HEK293 (cell line): ENCODE results near the gene SFXN3.

Experiments used
- CTCF ChIA-PET: fragments of 350-600 bp; formaldehyde crosslinking; extraction: SDS; loops from one replicate; lab custom pipeline; 2021; ENCODE audit warnings: antibody characterized with exemption; lab: Yijun Ruan, JAX
- POLR2A ChIA-PET: fragments of 300-600 bp; formaldehyde crosslinking; extraction: SDS; loops from one replicate; lab custom pipeline; 2020; ENCODE audit warnings: antibody characterized with exemption, inconsistent platforms; lab: Yijun Ruan, JAX
- H3K27ac ChIP-seq: fragments of 200-500 bp; sonication (Bioruptor generic); 2 replicates; pipeline ENCODE4 v1.5.1; 2014; ENCODE audit warnings: low read depth, low read length, control low read depth, inconsistent platforms; ENCODE audit errors: extremely low read depth
- H3K36me3 ChIP-seq, 2 experiments: fragments of 200-500 bp in 1 of 2; sonication (Bioruptor generic) in 1 of 2; 1 replicate in 1 of 2; 2 replicates in 1 of 2; pipeline ENCODE4 v1.5.1; 2014 to 2017; ENCODE audit warnings: inconsistent platforms in 2 of 2, low read length in 2 of 2; ENCODE audit not compliant: control insufficient read depth in 2 of 2, insufficient read depth in 1 of 2
- H3K4me1 ChIP-seq: fragments of 200-500 bp; sonication (Bioruptor generic); 2 replicates; pipeline ENCODE4 v1.5.1; 2014; ENCODE audit warnings: mild to moderate bottlenecking, low read length, inconsistent platforms; ENCODE audit not compliant: control insufficient read depth, insufficient read depth
- H3K4me3 ChIP-seq: 2 replicates; pipeline ENCODE4 v1.5.1; 2011; ENCODE audit warnings: low read depth, mild to moderate bottlenecking, control low read depth, low read length, moderate library complexity
- H3K9me3 ChIP-seq: fragments of 200-500 bp; sonication (Bioruptor generic); 2 replicates; pipeline ENCODE4 v1.5.1; 2014; ENCODE audit warnings: low read depth, low read length, inconsistent platforms; ENCODE audit not compliant: control insufficient read depth, insufficient read depth
- GFI1B ChIP-seq: fragments of 450-650 bp; formaldehyde crosslinking; IDR thresholded peaks from 2 replicates; pipeline ENCODE4 v1.5.1; 2016; ENCODE audit warnings: missing biosample characterization, missing genetic modification characterization
- HOXC10 ChIP-seq: sonication (generic); formaldehyde crosslinking; IDR thresholded peaks from 2 replicates; pipeline ENCODE4 v1.8.1; 2023; ENCODE audit warnings: mild to moderate bottlenecking, missing genetic modification reagents
- KLF9 ChIP-seq: fragments of 450-650 bp; formaldehyde crosslinking; IDR thresholded peaks from 2 replicates; pipeline ENCODE4 v1.5.1; 2016; ENCODE audit warnings: missing biosample characterization, missing genetic modification characterization, low read depth
- MEIS1 ChIP-seq: sonication (generic); formaldehyde crosslinking; IDR thresholded peaks from 2 replicates; pipeline ENCODE4 v1.8.1; 2022; ENCODE audit warnings: missing genetic modification reagents, mild to moderate bottlenecking, borderline replicate concordance
- MZF1 ChIP-seq: fragments of 450-650 bp; formaldehyde crosslinking; IDR thresholded peaks from 2 replicates; pipeline ENCODE4 v1.5.1; 2017; ENCODE audit warnings: missing biosample characterization, missing genetic modification characterization, borderline replicate concordance
- PATZ1 ChIP-seq: fragments of 450-650 bp; formaldehyde crosslinking; IDR thresholded peaks from 2 replicates; pipeline ENCODE4 v1.5.1; 2016; ENCODE audit warnings: missing biosample characterization, missing genetic modification characterization
- ZBTB44 ChIP-seq: fragments of 450-650 bp; IDR thresholded peaks from 2 replicates; pipeline ENCODE4 v1.5.1; 2018; ENCODE audit warnings: missing biosample characterization, mild to moderate bottlenecking, missing genetic modification characterization
- ZBTB48 ChIP-seq: fragments of 450-650 bp; formaldehyde crosslinking; IDR thresholded peaks from 2 replicates; pipeline ENCODE4 v1.5.1; 2016; ENCODE audit warnings: missing biosample characterization, missing genetic modification characterization
- ZBTB7A ChIP-seq: fragments of 450-650 bp; formaldehyde crosslinking; IDR thresholded peaks from 2 replicates; pipeline ENCODE4 v1.5.1; 2016; ENCODE audit warnings: low read depth, missing biosample characterization, missing genetic modification characterization
- ZNF114 ChIP-seq: fragments of 450-650 bp; formaldehyde crosslinking; IDR thresholded peaks from 2 replicates; pipeline ENCODE4 v1.5.0; 2017; ENCODE audit warnings: missing biosample characterization, missing genetic modification characterization
- ZNF16 ChIP-seq: fragments of 450-650 bp; formaldehyde crosslinking; IDR thresholded peaks from 2 replicates; pipeline ENCODE4 v1.5.1; 2016; ENCODE audit warnings: low read depth, missing biosample characterization, missing genetic modification characterization
- ZNF211 ChIP-seq: fragments of 450-650 bp; formaldehyde crosslinking; IDR thresholded peaks from 2 replicates; pipeline ENCODE4 v1.5.1; 2016; ENCODE audit warnings: low read depth, missing biosample characterization, missing genetic modification characterization
- ZNF354C ChIP-seq: fragments of 450-650 bp; formaldehyde crosslinking; IDR thresholded peaks from 2 replicates; pipeline ENCODE4 v1.5.1; 2016; ENCODE audit warnings: missing biosample characterization, missing genetic modification characterization, low read depth, borderline replicate concordance
- ZNF510 ChIP-seq: fragments of 450-650 bp; formaldehyde crosslinking; IDR thresholded peaks from 2 replicates; pipeline ENCODE4 v1.5.1; 2018; ENCODE audit warnings: mild to moderate bottlenecking, missing genetic modification characterization, missing biosample characterization; ENCODE audit not compliant: insufficient replicate concordance
- ZNF521 ChIP-seq: fragments of 450-650 bp; formaldehyde crosslinking; IDR thresholded peaks from 2 replicates; pipeline ENCODE4 v1.5.1; 2017; ENCODE audit warnings: missing biosample characterization, mild to moderate bottlenecking, missing genetic modification characterization
- ZNF530 ChIP-seq: fragments of 450-650 bp; formaldehyde crosslinking; IDR thresholded peaks from 2 replicates; pipeline ENCODE4 v1.5.1; 2016; ENCODE audit warnings: low read depth, missing biosample characterization, missing genetic modification characterization
- ZNF555 ChIP-seq: fragments of 450-650 bp; formaldehyde crosslinking; conservative IDR thresholded peaks from 2 replicates; pipeline ENCODE4 v1.5.1; 2017; ENCODE audit warnings: missing biosample characterization, mild to moderate bottlenecking, missing genetic modification characterization, inconsistent platforms
- ZNF600 ChIP-seq: fragments of 450-650 bp; formaldehyde crosslinking; IDR thresholded peaks from 2 replicates; pipeline ENCODE4 v1.5.1; 2016; ENCODE audit warnings: missing biosample characterization, missing genetic modification characterization
- ZNF624 ChIP-seq: fragments of 450-650 bp; formaldehyde crosslinking; IDR thresholded peaks from 2 replicates; pipeline ENCODE4 v1.5.1; 2017; ENCODE audit warnings: missing biosample characterization, missing genetic modification characterization
- ZNF747 ChIP-seq: fragments of 450-650 bp; formaldehyde crosslinking; IDR thresholded peaks from 2 replicates; pipeline ENCODE4 v1.5.1; 2016; ENCODE audit warnings: missing biosample characterization, missing genetic modification characterization
- ZNF768 ChIP-seq: fragments of 450-650 bp; formaldehyde crosslinking; IDR thresholded peaks from 2 replicates; pipeline ENCODE4 v1.5.1; 2018; ENCODE audit warnings: missing biosample characterization, mild to moderate bottlenecking, missing genetic modification characterization
- TF ChIP-seq, protein P1 (sequence below): fragments of 450-650 bp; formaldehyde crosslinking; IDR thresholded peaks from 2 replicates; pipeline ENCODE4 v1.5.1; 2016; ENCODE audit warnings: missing biosample characterization, missing genetic modification characterization
- TF ChIP-seq, protein P2 (sequence below): fragments of 450-650 bp; formaldehyde crosslinking; IDR thresholded peaks from 2 replicates; pipeline ENCODE4 v1.5.1; 2016; ENCODE audit warnings: missing biosample characterization, missing genetic modification characterization
- TF ChIP-seq, protein P3 (sequence below): sonication (generic); formaldehyde crosslinking; IDR thresholded peaks from 2 replicates; pipeline ENCODE4 v1.8.1; 2022; ENCODE audit warnings: mild to moderate bottlenecking, moderate library complexity, missing genetic modification reagents

The SFXN3 gene

GRCh38 chr10:101062232-101063049, 31.4 kb downstream of the SFXN3 start (continued):
- TF ChIP-seq HOXC10 (CRISPR knock-in tag) = no peak
- TF ChIP-seq ZNF114 (tag by site-specific recombination) = no peak
- no peak for TF ChIP-seq ZNF521 (tag by site-specific recombination)
- no peak for TF ChIP-seq MEIS1
- TF ChIP-seq ZBTB7A = no peak
- no peak for TF ChIP-seq ZNF624
- no peak for TF ChIP-seq ZNF747 (tag by site-specific recombination)
- TF ChIP-seq, protein P1, sequence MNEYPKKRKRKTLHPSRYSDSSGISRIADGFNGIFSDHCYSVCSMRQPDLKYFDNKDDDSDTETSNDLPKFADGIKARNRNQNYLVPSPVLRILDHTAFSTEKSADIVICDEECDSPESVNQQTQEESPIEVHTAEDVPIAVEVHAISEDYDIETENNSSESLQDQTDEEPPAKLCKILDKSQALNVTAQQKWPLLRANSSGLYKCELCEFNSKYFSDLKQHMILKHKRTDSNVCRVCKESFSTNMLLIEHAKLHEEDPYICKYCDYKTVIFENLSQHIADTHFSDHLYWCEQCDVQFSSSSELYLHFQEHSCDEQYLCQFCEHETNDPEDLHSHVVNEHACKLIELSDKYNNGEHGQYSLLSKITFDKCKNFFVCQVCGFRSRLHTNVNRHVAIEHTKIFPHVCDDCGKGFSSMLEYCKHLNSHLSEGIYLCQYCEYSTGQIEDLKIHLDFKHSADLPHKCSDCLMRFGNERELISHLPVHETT (tag by site-specific recombination) = no peak
- TF ChIP-seq ZBTB48 (tag by site-specific recombination) = peak; percentile 86
- TF ChIP-seq, protein P2, sequence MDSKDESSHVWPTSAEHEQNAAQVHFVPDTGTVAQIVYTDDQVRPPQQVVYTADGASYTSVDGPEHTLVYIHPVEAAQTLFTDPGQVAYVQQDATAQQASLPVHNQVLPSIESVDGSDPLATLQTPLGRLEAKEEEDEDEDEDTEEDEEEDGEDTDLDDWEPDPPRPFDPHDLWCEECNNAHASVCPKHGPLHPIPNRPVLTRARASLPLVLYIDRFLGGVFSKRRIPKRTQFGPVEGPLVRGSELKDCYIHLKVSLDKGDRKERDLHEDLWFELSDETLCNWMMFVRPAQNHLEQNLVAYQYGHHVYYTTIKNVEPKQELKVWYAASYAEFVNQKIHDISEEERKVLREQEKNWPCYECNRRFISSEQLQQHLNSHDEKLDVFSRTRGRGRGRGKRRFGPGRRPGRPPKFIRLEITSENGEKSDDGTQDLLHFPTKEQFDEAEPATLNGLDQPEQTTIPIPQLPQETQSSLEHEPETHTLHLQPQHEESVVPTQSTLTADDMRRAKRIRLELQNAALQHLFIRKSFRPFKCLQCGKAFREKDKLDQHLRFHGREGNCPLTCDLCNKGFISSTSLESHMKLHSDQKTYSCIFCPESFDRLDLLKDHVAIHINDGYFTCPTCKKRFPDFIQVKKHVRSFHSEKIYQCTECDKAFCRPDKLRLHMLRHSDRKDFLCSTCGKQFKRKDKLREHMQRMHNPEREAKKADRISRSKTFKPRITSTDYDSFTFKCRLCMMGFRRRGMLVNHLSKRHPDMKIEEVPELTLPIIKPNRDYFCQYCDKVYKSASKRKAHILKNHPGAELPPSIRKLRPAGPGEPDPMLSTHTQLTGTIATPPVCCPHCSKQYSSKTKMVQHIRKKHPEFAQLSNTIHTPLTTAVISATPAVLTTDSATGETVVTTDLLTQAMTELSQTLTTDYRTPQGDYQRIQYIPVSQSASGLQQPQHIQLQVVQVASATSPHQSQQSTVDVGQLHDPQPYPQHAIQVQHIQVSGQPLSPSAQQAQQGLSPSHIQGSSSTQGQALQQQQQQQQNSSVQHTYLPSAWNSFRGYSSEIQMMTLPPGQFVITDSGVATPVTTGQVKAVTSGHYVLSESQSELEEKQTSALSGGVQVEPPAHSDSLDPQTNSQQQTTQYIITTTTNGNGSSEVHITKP (tag by site-specific recombination) = no peak
- TF ChIP-seq ZNF354C = no peak
- no peak for TF ChIP-seq ZNF211 (tag by site-specific recombination)
- TF ChIP-seq MZF1 = no peak
- TF ChIP-seq PATZ1 (tag by site-specific recombination) = peak; percentile 3; the same call in 1 of the 2 replicates
- TF ChIP-seq, protein P3, sequence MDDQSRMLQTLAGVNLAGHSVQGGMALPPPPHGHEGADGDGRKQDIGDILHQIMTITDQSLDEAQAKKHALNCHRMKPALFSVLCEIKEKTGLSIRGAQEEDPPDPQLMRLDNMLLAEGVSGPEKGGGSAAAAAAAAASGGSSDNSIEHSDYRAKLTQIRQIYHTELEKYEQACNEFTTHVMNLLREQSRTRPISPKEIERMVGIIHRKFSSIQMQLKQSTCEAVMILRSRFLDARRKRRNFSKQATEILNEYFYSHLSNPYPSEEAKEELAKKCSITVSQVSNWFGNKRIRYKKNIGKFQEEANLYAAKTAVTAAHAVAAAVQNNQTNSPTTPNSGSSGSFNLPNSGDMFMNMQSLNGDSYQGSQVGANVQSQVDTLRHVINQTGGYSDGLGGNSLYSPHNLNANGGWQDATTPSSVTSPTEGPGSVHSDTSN (CRISPR knock-in tag) = no peak
- TF ChIP-seq ZNF600 (tag by site-specific recombination) = no peak

GRCh38 chr10:101063050-101063525, 32.1 kb downstream of the SFXN3 start:
- H3K4me1 ChIP-seq = peaks cover 22% of the 10 kb centered on the region
- POLR2A ChIA-PET = no interaction called here
- CTCF ChIA-PET = interaction anchor here (0.7 to 2.1 kb wide), 5 partner anchors 8 to 30 kb away, joined by 3 to 9 read pairs (median 5); no protein-coding TSS in a partner anchor
- TF ChIP-seq PATZ1 (tag by site-specific recombination) (peak; percentile 28; the same call in 1 of the 2 replicates), ZNF555 (tag by site-specific recombination) (no peak), ZNF16 (tag by site-specific recombination) (no peak), ZNF768 (tag by site-specific recombination) (no peak), KLF9 (tag by site-specific recombination) (no peak), ZBTB44 (tag by site-specific recombination) (no peak), ZNF530 (no peak), ZNF510 (tag by site-specific recombination) (no peak), GFI1B (no peak)

More at GRCh38 chr10:101063050-101063525, 32.1 kb downstream of the SFXN3 start:
- H3K36me3 ChIP-seq = no peaks in the 10 kb centered on the region; a peak in 1 of 3 replicates
- no peak overlapping the region for H3K4me3 ChIP-seq
- H3K27ac ChIP-seq = no peak overlapping the region; the same call in 1 of the 2 replicates
- H3K9me3 ChIP-seq = no peaks in the 10 kb centered on the region
